SK-N-SH treated with all-trans-retinoic acid at 6 μM for 48 hours (cell line): Measurements from ENCODE around the gene TAS1R1.

Experiments
- PPARA ChIP-seq: fragments of 250-450 bp; sonication (Bioruptor Pico); IDR thresholded peaks from 2 replicates; pipeline ENCODE4 v1.5.0; 2020; ENCODE audit warnings: mild to moderate bottlenecking, borderline replicate concordance
- RARB ChIP-seq: fragments of 250-450 bp; sonication (Bioruptor Pico); IDR thresholded peaks from 2 replicates; pipeline ENCODE4 v1.8.0; 2021; ENCODE audit warnings: mild to moderate bottlenecking, moderate library complexity
- SNAI2 ChIP-seq: fragments of 250-450 bp; sonication (Bioruptor Pico); IDR thresholded peaks from 2 replicates; pipeline ENCODE4 v1.5.0; 2020; ENCODE audit warnings: mild to moderate bottlenecking, moderate library complexity
- TCF4 ChIP-seq: fragments of 250-450 bp; sonication (Bioruptor Pico); IDR thresholded peaks from 2 replicates; pipeline ENCODE4 v1.8.0; 2021; ENCODE audit warnings: mild to moderate bottlenecking, moderate library complexity, borderline replicate concordance
- ZC3H10 ChIP-seq: fragments of 250-450 bp; sonication (Bioruptor Pico); IDR thresholded peaks from 2 replicates; pipeline ENCODE4 v1.5.1; 2021; ENCODE audit warnings: mild to moderate bottlenecking, moderate library complexity
- ZFP30 ChIP-seq: fragments of 450-650 bp; formaldehyde crosslinking; IDR thresholded peaks from 2 replicates; pipeline ENCODE4 v1.5.0; 2022; ENCODE audit warnings: mild to moderate bottlenecking, moderate library complexity
- ZNF565 ChIP-seq: fragments of 450-650 bp; formaldehyde crosslinking; conservative IDR thresholded peaks from 2 replicates; pipeline ENCODE4 v1.5.0; 2020; ENCODE audit warnings: low read depth, mild to moderate bottlenecking, moderate library complexity
- TF ChIP-seq, protein P1 (sequence below): fragments of 250-450 bp; sonication (Bioruptor Pico); IDR thresholded peaks from 2 replicates; pipeline ENCODE4 v1.5.1; 2020; ENCODE audit warnings: low read depth, mild to moderate bottlenecking, moderate library complexity
- TF ChIP-seq, protein P2 (sequence below): fragments of 250-450 bp; sonication (Bioruptor Pico); IDR thresholded peaks from 2 replicates; pipeline ENCODE4 v1.5.0; 2020; ENCODE audit warnings: mild to moderate bottlenecking, moderate library complexity

DNA sequence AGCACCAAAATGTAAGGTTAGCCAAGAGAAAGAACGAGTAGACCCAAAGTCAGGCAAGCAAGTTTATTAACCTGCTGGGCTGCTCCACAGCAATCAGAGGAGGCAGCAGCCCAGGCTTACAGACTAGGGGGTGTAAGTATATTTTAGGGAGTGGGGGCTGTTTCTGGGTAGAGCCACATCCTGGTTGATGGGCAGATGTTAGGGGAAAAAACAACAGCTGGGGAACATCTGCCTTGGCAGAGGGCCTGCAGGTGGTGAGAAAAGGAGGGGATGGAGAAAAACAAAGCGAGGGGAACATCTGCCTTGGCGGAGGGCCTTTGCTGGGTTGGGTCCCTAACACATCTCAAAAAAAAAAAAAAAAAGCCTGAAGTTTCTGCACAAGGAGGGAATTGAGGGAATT is 15.0 kb downstream of the TAS1R1 start:
- TF ChIP-seq, protein P1, sequence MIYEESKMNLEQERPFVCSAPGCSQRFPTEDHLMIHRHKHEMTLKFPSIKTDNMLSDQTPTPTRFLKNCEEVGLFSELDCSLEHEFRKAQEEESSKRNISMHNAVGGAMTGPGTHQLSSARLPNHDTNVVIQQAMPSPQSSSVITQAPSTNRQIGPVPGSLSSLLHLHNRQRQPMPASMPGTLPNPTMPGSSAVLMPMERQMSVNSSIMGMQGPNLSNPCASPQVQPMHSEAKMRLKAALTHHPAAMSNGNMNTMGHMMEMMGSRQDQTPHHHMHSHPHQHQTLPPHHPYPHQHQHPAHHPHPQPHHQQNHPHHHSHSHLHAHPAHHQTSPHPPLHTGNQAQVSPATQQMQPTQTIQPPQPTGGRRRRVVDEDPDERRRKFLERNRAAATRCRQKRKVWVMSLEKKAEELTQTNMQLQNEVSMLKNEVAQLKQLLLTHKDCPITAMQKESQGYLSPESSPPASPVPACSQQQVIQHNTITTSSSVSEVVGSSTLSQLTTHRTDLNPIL (CRISPR knock-in tag): no peak
- TF ChIP-seq ZFP30 (no peak), ZC3H10 (CRISPR knock-in tag) (no peak), SNAI2 (CRISPR knock-in tag) (no peak), TCF4 (CRISPR knock-in tag) (no peak), RARB (no peak), ZNF565 (no peak), PPARA (CRISPR knock-in tag) (no peak)
- TF ChIP-seq, protein P2, sequence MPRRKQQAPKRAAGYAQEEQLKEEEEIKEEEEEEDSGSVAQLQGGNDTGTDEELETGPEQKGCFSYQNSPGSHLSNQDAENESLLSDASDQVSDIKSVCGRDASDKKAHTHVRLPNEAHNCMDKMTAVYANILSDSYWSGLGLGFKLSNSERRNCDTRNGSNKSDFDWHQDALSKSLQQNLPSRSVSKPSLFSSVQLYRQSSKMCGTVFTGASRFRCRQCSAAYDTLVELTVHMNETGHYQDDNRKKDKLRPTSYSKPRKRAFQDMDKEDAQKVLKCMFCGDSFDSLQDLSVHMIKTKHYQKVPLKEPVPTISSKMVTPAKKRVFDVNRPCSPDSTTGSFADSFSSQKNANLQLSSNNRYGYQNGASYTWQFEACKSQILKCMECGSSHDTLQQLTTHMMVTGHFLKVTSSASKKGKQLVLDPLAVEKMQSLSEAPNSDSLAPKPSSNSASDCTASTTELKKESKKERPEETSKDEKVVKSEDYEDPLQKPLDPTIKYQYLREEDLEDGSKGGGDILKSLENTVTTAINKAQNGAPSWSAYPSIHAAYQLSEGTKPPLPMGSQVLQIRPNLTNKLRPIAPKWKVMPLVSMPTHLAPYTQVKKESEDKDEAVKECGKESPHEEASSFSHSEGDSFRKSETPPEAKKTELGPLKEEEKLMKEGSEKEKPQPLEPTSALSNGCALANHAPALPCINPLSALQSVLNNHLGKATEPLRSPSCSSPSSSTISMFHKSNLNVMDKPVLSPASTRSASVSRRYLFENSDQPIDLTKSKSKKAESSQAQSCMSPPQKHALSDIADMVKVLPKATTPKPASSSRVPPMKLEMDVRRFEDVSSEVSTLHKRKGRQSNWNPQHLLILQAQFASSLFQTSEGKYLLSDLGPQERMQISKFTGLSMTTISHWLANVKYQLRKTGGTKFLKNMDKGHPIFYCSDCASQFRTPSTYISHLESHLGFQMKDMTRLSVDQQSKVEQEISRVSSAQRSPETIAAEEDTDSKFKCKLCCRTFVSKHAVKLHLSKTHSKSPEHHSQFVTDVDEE (CRISPR knock-in tag): no peak
